ENCODE measurements around the gene SLC30A7. TPM values are rescaled to one million over a fixed set of nuclear protein-coding genes. Genes with fewer than 3 reads are reported as not detected.
A peak's percentile ranks its signal among the peaks of the same experiment; 100 is the strongest.

The SLC30A7 gene
- total RNA-seq, 6 experiments from 2014 or later: 19.1 to 32.2 (median 23.3) TPM

DNA sequence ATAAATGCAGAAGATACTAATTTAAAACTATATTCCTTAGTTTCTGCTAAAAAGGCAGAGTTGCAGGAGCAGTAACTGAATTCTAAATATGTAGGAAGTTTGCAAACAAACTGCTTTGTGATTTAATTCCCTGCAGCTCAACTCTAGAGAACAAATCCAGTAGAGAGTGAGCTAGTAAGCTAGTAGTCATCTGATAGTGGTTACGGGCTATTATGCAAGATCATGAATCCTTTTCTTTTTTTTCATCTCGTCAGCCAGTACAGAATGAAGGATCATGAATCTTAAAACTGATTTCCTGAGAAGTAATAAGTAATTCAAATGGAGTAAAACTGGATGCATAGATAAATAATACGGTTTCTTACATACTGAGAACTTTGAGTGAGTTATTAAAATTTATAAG lies 126.4 kb downstream of the SLC30A7 start:
- peaks cover 0 to 8% (median 0%) of the 10 kb centered on the region in 4 donors for H3K36me3 ChIP-seq
- intact Hi-C loops (cut with DNase I): no loop called here
- 48% methylated on average over 3 of the region's 3 CpGs for WGBS (ENCODE audit: insufficient coverage, low coverage, low lambda C conversion rate, missing lambda C conversion rate)

DNA sequence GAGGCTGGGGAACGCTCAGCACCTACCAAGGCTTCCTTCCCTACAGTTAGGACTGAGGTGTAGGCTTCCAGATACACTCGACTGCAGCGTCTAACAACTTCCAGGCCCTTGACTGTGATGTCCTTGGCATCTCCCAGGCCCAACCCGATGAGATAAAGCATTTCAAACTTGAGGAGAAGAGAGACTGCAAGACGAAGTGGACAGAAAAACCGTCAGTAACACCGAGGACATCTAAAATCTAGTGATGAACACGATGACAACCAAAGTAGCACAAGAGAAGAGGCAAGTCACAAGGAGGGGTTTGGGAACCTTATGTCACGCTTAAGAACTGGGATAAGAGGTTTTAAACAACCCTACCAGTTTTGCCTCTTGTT lies 129.4 kb downstream of the SLC30A7 start:
- DNase-seq (no peak), ATAC-seq (peak; percentile 39 to 47 (median 45))
- TF ChIP-seq CTCF (IDR thresholded peaks at IDR 0.05) (no peak), POLR2A (IDR thresholded peaks at IDR 0.05) (no peak)
- peak overlapping the region; percentile 81 to 83 (median 82) for H3K27ac ChIP-seq
- H3K4me3 ChIP-seq: peak overlapping the region; percentile 68 to 79 (median 75)
- peaks cover 0 to 8% (median 0%) of the 10 kb centered on the region in 4 donors for H3K36me3 ChIP-seq
- intact Hi-C loops (cut with DNase I): no loop called here
- no peaks in the 10 kb centered on the region for H3K9me3 ChIP-seq
- no peaks in the 10 kb centered on the region for H3K27me3 ChIP-seq
- peaks cover 0 to 28% (median 5%) of the 10 kb centered on the region in 4 donors for H3K4me1 ChIP-seq
- under 1% methylated on average over 9 of the region's 9 CpGs for WGBS (ENCODE audit: insufficient coverage, low coverage, low lambda C conversion rate, missing lambda C conversion rate)

More for the DNA sequence above, 126.4 kb downstream of the SLC30A7 start:
- TF ChIP-seq CTCF (IDR thresholded peaks at IDR 0.05) (no peak), POLR2A (IDR thresholded peaks at IDR 0.05) (no peak)
- Histone ChIP-seq H3K4me3 (no peak overlapping the region), H3K27me3 (no peaks in the 10 kb centered on the region), H3K9me3 (no peaks in the 10 kb centered on the region), H3K27ac (no peak overlapping the region), H3K4me1 (peaks cover 0 to 17% (median 2%) of the 10 kb centered on the region in 4 donors)
- DNase-seq (no peak), ATAC-seq (no peak)

DNA sequence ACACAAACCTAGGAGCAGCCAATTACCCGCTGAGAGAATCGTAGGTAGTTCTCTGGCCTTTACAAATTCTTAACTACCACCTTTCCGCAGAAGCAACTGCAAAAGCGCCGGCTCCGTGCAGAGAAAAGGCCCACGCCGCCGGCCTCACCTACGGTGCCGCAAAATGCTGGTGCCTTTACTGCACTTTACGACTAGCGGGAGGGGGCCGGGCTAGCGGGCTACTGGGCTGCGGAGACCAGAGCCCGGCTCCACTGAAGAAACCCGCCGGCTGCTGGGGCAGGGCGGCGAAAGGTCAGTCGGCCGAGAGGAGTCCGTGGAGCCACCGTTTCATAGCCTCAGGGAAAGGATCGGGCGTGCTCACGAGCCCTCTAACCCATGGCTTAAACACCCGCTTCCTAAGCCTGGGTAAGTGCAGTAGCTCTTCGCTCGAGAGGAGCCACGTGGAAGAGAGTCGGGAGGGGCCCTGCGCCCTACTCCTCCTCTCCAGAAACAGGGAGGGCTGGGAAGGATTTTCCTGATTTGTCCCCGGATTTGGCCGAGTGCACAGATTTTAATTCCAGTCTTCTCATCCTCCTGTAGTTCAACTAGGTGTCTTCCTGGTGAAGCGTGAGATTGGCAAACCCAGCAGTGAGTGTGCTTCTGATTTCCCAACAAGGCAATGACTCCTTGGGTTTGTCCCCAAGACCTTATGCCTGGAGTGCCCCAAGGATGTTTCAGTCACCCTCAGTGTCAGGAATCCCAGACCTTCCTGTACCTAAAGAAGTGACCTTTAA lies 130.0 kb downstream of the SLC30A7 start, which contains the start of gene DPH5:
Gene DPH5, minus strand, starts transcription at position 128 of the 773 bp plus-strand sequence. CDS start 341 bp downstream, outside the sequence.
- Histone ChIP-seq H3K4me3 (peak within 1 kb of the TSS; percentile 68 to 79 (median 75)), H3K4me1 (peaks cover 0 to 28% (median 5%) of the 10 kb centered on the region in 4 donors), H3K27me3 (no peaks in the 10 kb centered on the region), H3K9me3 (no peaks in the 10 kb centered on the region), H3K36me3 (peaks cover 0 to 6% (median 0%) of the 10 kb centered on the region in 4 donors), H3K27ac (peak within 1 kb of the TSS; percentile 81 to 83 (median 82))
- TF ChIP-seq CTCF (IDR thresholded peaks at IDR 0.05): no peak
- TF ChIP-seq POLR2A (IDR thresholded peaks at IDR 0.05): peak; percentile 87
- ATAC-seq (peak; percentile 98 to 99 (median 98)), DNase-seq (peak; percentile 92 to 94 (median 94))
- intact Hi-C loops (cut with DNase I): no loop called here
- 0% methylated on average over 18 of the region's 37 CpGs for WGBS (ENCODE audit: insufficient coverage, low coverage, low lambda C conversion rate, missing lambda C conversion rate)

- TF ChIP-seq POLR2A (IDR thresholded peaks at IDR 0.05) (no peak), CTCF (IDR thresholded peaks at IDR 0.05) (no peak)
- peak overlapping the region; percentile 81 to 83 (median 82) for H3K27ac ChIP-seq
- WGBS (ENCODE audit: insufficient coverage, low coverage, low lambda C conversion rate, missing lambda C conversion rate): 28% methylated on average over 5 of the region's 5 CpGs
- no peaks in the 10 kb centered on the region for H3K27me3 ChIP-seq
- DNase-seq (no peak), ATAC-seq (no peak)
- no peaks in the 10 kb centered on the region for H3K9me3 ChIP-seq
- peak overlapping the region; percentile 68 to 79 (median 75) for H3K4me3 ChIP-seq
- intact Hi-C loops (cut with DNase I): no loop called here
- H3K36me3 ChIP-seq: peaks cover 0 to under 1% (median 0%) of the 10 kb centered on the region in 4 donors
- H3K4me1 ChIP-seq: peaks cover 0 to 28% (median 5%) of the 10 kb centered on the region in 4 donors
Measured at GRCh38 chr1:101026430-101026788, 130.5 kb downstream of the SLC30A7 start.

Measured in right lobe of liver (tissue), 6 donors.